H1 (cell line): ENCODE data around the gene CACNA1C. TPM values are rescaled to one million over a fixed set of nuclear protein-coding genes. Genes with fewer than 3 reads are reported as not detected.

Experiments
- CTCF ChIA-PET: fragments of 300-600 bp; sonication (Branson Sonifier 250); formaldehyde crosslinking; loops from one replicate; lab custom pipeline; 2021; ENCODE audit not compliant: partially characterized antibody; lab: Charles Lee
- POLR2A ChIA-PET: fragments of 300-600 bp; sonication (Branson Sonifier 250); formaldehyde crosslinking; loops from one replicate; lab custom pipeline; 2021; ENCODE audit warnings: inconsistent platforms; ENCODE audit not compliant: partially characterized antibody; lab: Charles Lee
- DNase-seq, 2 experiments: peaks; one replicate each; pipeline versions ENCODE4 v3.0.0 to v3.0.0-alpha.2; 2010 to 2022; ENCODE audit warnings: low spot score in 2 of 2, low read depth in 1 of 2, mixed read lengths in 1 of 2
- FAIRE-seq: peaks from 2 replicates; lab custom pipeline; 2011; peaks lifted over from hg19 to GRCh38; lab: Jason Lieb, UNC
- H2AFZ ChIP-seq: 2 replicates; pipeline ENCODE4 v1.8.1; 2012; ENCODE audit warnings: low read length, inconsistent platforms
- H2AK5ac ChIP-seq: 2 replicates; pipeline ENCODE4 v1.6.1; 2013; ENCODE audit warnings: low read depth, low read length
- H2BK120ac ChIP-seq: replicated peaks from 2 replicates; pipeline ENCODE3; 2013; ENCODE audit warnings: low read depth, low read length, inconsistent platforms
- H2BK12ac ChIP-seq: 2 replicates; pipeline ENCODE4 v1.6.1; 2013; ENCODE audit warnings: low read depth, low read length
- H2BK15ac ChIP-seq: 2 replicates; pipeline ENCODE4 v1.6.1; 2013; ENCODE audit warnings: low read length
- H2BK20ac ChIP-seq: 2 replicates; pipeline ENCODE4 v1.6.1; 2013; ENCODE audit warnings: low read length
- H2BK5ac ChIP-seq: 2 replicates; pipeline ENCODE4 v1.6.1; 2013; ENCODE audit warnings: low read depth, low read length
- H3K14ac ChIP-seq: 2 replicates; pipeline ENCODE4 v1.6.1; 2013; ENCODE audit warnings: inconsistent platforms; ENCODE audit not compliant: insufficient read length
- H3K18ac ChIP-seq: 2 replicates; pipeline ENCODE4 v1.6.1; 2013; ENCODE audit warnings: low read length; ENCODE audit errors: extremely low read depth
- H3K23ac ChIP-seq: 2 replicates; pipeline ENCODE4 v1.6.1; 2013; ENCODE audit warnings: inconsistent platforms; ENCODE audit not compliant: insufficient read length
- H3K23me2 ChIP-seq: 2 replicates; pipeline ENCODE4 v1.6.1; 2013; ENCODE audit warnings: low read depth, low read length
- H3K27ac ChIP-seq: 2 replicates; pipeline ENCODE4 v1.6.1; 2011; ENCODE audit warnings: low read depth, low read length, inconsistent platforms
- H3K27me3 ChIP-seq, 4 experiments: replicated peaks in 1 of 4; 1 replicate in 1 of 4; 2 replicates in 3 of 4; pipeline versions ENCODE4 v1.6.1 to v1.8.1; 2011 to 2013; ENCODE audit warnings: low read length in 3 of 4, mild to moderate bottlenecking in 3 of 4, inconsistent platforms in 2 of 4, mixed read lengths in 2 of 4, moderate library complexity in 1 of 4; ENCODE audit not compliant: control insufficient read depth in 3 of 4, insufficient read depth in 3 of 4; ENCODE audit errors: extremely low read depth in 1 of 4
- H3K36me3 ChIP-seq, 4 experiments: 2 replicates each; pipeline versions ENCODE4 v1.6.1 to v1.8.1; 2011 to 2013; ENCODE audit warnings: mild to moderate bottlenecking in 4 of 4, low read length in 3 of 4, moderate library complexity in 2 of 4, control low read depth in 1 of 4, inconsistent platforms in 1 of 4; ENCODE audit not compliant: insufficient read depth in 4 of 4, control insufficient read depth in 2 of 4
- H3K4ac ChIP-seq: replicated peaks from 2 replicates; pipeline ENCODE3; 2013; ENCODE audit warnings: low read length, low read depth, mixed read lengths, inconsistent platforms; ENCODE audit not compliant: insufficient read length
- H3K4me1 ChIP-seq, 4 experiments: replicated peaks in 1 of 4; 1 replicate in 1 of 4; 2 replicates in 3 of 4; pipeline versions ENCODE4 v1.6.1 to v1.8.1; 2011 to 2013; ENCODE audit warnings: low read length in 3 of 4, inconsistent platforms in 2 of 4, mixed read lengths in 1 of 4; ENCODE audit not compliant: insufficient read depth in 4 of 4, control insufficient read depth in 3 of 4
- H3K4me2 ChIP-seq, 2 experiments: 2 replicates each; pipeline versions ENCODE4 v1.6.1 to v1.8.1; 2011 to 2013; ENCODE audit warnings: low read depth in 2 of 2, low read length in 2 of 2, control low read depth in 1 of 2, inconsistent platforms in 1 of 2, mild to moderate bottlenecking in 1 of 2; ENCODE audit not compliant: insufficient read depth in 1 of 2
- H3K4me3 ChIP-seq, 4 experiments: fragments of 200-600, 300-600 bp in 1 of 4; sonication (generic), shearing (Covaris generic), sonication (Bioruptor Twin) in 1 of 4; 2 replicates each; pipeline versions ENCODE4 v1.5.1 to v1.8.1; 2011 to 2016; ENCODE audit warnings: low read length in 4 of 4, low read depth in 3 of 4, control low read depth in 2 of 4, inconsistent platforms in 2 of 4, mild to moderate bottlenecking in 2 of 4, mixed read lengths in 1 of 4, moderate library complexity in 1 of 4; ENCODE audit not compliant: insufficient read depth in 2 of 4; ENCODE audit errors: extremely low read depth in 1 of 4
- H3K56ac ChIP-seq: replicated peaks from 2 replicates; pipeline ENCODE3; 2013; ENCODE audit warnings: low read depth, mild to moderate bottlenecking, mixed read lengths, low read length, inconsistent platforms; ENCODE audit not compliant: insufficient read length
- H3K79me1 ChIP-seq: 2 replicates; pipeline ENCODE4 v1.6.1; 2013; ENCODE audit warnings: low read depth, low read length, control low read depth
- H3K79me2 ChIP-seq, 2 experiments: 2 replicates each; pipeline versions ENCODE4 v1.6.1 to v1.8.1; 2012 to 2013; ENCODE audit warnings: low read length in 2 of 2, mild to moderate bottlenecking in 2 of 2, inconsistent platforms in 1 of 2; ENCODE audit not compliant: insufficient read depth in 2 of 2, control insufficient read depth in 1 of 2
- H3K9ac ChIP-seq, 4 experiments: replicated peaks in 1 of 4; 1 replicate in 1 of 4; 2 replicates in 3 of 4; pipeline versions ENCODE4 v1.6.1 to v1.8.1; 2011 to 2013; ENCODE audit warnings: low read depth in 3 of 4, low read length in 3 of 4, control low read depth in 2 of 4, mild to moderate bottlenecking in 2 of 4, moderate library complexity in 2 of 4, inconsistent platforms in 1 of 4; ENCODE audit errors: extremely low read depth in 1 of 4
- H3K9me3 ChIP-seq, 2 experiments: 2 replicates each; pipeline versions ENCODE4 v1.6.1 to v1.8.1; 2012 to 2013; ENCODE audit warnings: mild to moderate bottlenecking in 2 of 2, moderate library complexity in 2 of 2, control low read depth in 1 of 2, inconsistent platforms in 1 of 2, low read depth in 1 of 2, low read length in 1 of 2, mixed read lengths in 1 of 2; ENCODE audit not compliant: insufficient read depth in 2 of 2
- H4K20me1 ChIP-seq, 2 experiments: replicated peaks in 1 of 2; 2 replicates each; pipeline versions ENCODE3 to v1.8.1; 2011 to 2013; ENCODE audit warnings: inconsistent platforms in 2 of 2, low read length in 2 of 2, mild to moderate bottlenecking in 1 of 2; ENCODE audit not compliant: insufficient read depth in 2 of 2, control insufficient read depth in 1 of 2
- H4K5ac ChIP-seq: 2 replicates; pipeline ENCODE4 v1.6.1; 2013; ENCODE audit warnings: low read length, low read depth, mixed read lengths, inconsistent platforms; ENCODE audit not compliant: insufficient read length
- H4K8ac ChIP-seq: 2 replicates; pipeline ENCODE4 v1.8.0; 2013; ENCODE audit warnings: mild to moderate bottlenecking, moderate library complexity, low read length, inconsistent platforms; ENCODE audit not compliant: insufficient read depth; ENCODE audit errors: extremely low read depth
- H4K91ac ChIP-seq: replicated peaks from 2 replicates; pipeline ENCODE3; 2013; ENCODE audit warnings: low read length, mixed read lengths, inconsistent platforms; ENCODE audit not compliant: insufficient read length
- BACH1 ChIP-seq: IDR thresholded peaks from 2 replicates; pipeline ENCODE4 v1.6.1; 2012; ENCODE audit warnings: low read length, improper control_type of control experiment
- CBX5 ChIP-seq: fragments of 300-800, 300-1000 bp; sonication (generic); IDR thresholded peaks from 2 replicates; pipeline ENCODE4 v1.7.1; 2016; ENCODE audit warnings: antibody characterized with exemption, low read length, low read depth
- CEBPB ChIP-seq: IDR thresholded peaks from 2 replicates; pipeline ENCODE4 v1.6.1; 2012; ENCODE audit warnings: low read depth, low read length
- HDAC2 ChIP-seq, 2 experiments: fragments of 300-600 bp in 1 of 2; sonication (generic) in 1 of 2; IDR thresholded peaks; 2 replicates each; pipeline ENCODE4 v1.6.1; 2011 to 2012; ENCODE audit warnings: low read depth in 2 of 2, low read length in 2 of 2, mild to moderate bottlenecking in 2 of 2, moderate library complexity in 2 of 2, borderline replicate concordance in 1 of 2, inconsistent platforms in 1 of 2
- POLR2A ChIP-seq, 2 experiments: IDR thresholded peaks; 1 replicate in 1 of 2; 2 replicates in 1 of 2; pipeline ENCODE4 v1.6.1; 2011; ENCODE audit warnings: low read depth in 2 of 2, low read length in 2 of 2, mild to moderate bottlenecking in 2 of 2; ENCODE audit errors: control extremely low read depth in 1 of 2
- RAD21 ChIP-seq, 2 experiments: IDR thresholded peaks in 1 of 2; conservative IDR thresholded peaks in 1 of 2; 2 replicates each; pipeline ENCODE4 v1.6.1; 2011; ENCODE audit warnings: low read depth in 2 of 2, low read length in 2 of 2, improper control_type of control experiment in 1 of 2, inconsistent platforms in 1 of 2, mild to moderate bottlenecking in 1 of 2, moderate library complexity in 1 of 2
- RNF2 ChIP-seq: fragments of 200-900, 300-1000 bp; sonication (generic); IDR thresholded peaks from 2 replicates; pipeline ENCODE4 v1.7.1; 2016; ENCODE audit warnings: borderline replicate concordance, low read depth, mild to moderate bottlenecking, antibody characterized with exemption, low read length; ENCODE audit not compliant: poor library complexity, severe bottlenecking; ENCODE audit errors: missing control alignments
- SAP30 ChIP-seq: fragments of 300-600 bp; sonication (generic); IDR thresholded peaks from 2 replicates; pipeline ENCODE4 v1.7.1; 2012; ENCODE audit warnings: low read length, moderate library complexity, mild to moderate bottlenecking, inconsistent platforms; ENCODE audit not compliant: insufficient read depth, insufficient replicate concordance
- SIRT6 ChIP-seq: IDR thresholded peaks from one replicate; pipeline ENCODE4 v1.7.1; 2012; ENCODE audit warnings: low read length, inconsistent platforms
- TAF1 ChIP-seq: IDR thresholded peaks from 2 replicates; pipeline ENCODE4 v1.6.1; 2011; ENCODE audit warnings: mild to moderate bottlenecking, low read depth, low read length
- TBP ChIP-seq: IDR thresholded peaks from 2 replicates; pipeline ENCODE4 v1.6.1; 2011; ENCODE audit warnings: low read depth, low read length, improper control_type of control experiment
- WGBS, 2 experiments: shearing (Covaris generic) in 1 of 2; methylation state at CpG; one replicate each; pipeline versions ENCODE4 v1.1.6 to v1.1.7; 2013 to 2015; ENCODE audit warnings: low lambda C conversion rate in 2 of 2, mixed read lengths in 2 of 2, inconsistent platforms in 1 of 2, low coverage in 1 of 2, missing lambda C conversion rate in 1 of 2; ENCODE audit not compliant: insufficient replicate concordance in 2 of 2, insufficient coverage in 1 of 2, insufficient read length in 1 of 2; ENCODE audit errors: extremely low coverage in 1 of 2, missing lambda C conversion rate in 1 of 2; 5-methylcytosine and 5-hydroxymethylcytosine counted together
- polyA plus RNA-seq, 7 experiments: library from polyadenylated mRNA; depleted of rRNA in 3 of 7; stranded (reverse) in 5 of 7; unstranded in 2 of 7; fragments of >200 nt in 5 of 7; fragments of 200-250 nt in 2 of 7; gene quantifications; 1 replicate in 5 of 7; 2 replicates in 1 of 7; 4 replicates in 1 of 7; pipeline versions ENCODE4 v1.2.1 to v1.2.3, GENCODE V29; 2011 to 2013; ENCODE audit warnings: missing spikeins in 2 of 7, mixed read lengths in 2 of 7
- total RNA-seq: library from RNA; stranded (reverse); fragmentation: NEBNext Ultra II Directional; extraction: Animal tissue kit (Norgen Biotek cat#: 25700); gene quantifications from 2 replicates; pipeline ENCODE4 v1.2.1, GENCODE V29; 2021
- TF ChIP-seq, protein P1 (sequence below): IDR thresholded peaks from 2 replicates; pipeline ENCODE4 v1.6.1; 2012; ENCODE audit warnings: inconsistent platforms

Gene CACNA1C
- total and polyA plus RNA-seq, 2 of the 8 experiments (the other 6 are each of a cell fraction or from before 2014, with no cell fraction given), result 1.3 TPM

DNA sequence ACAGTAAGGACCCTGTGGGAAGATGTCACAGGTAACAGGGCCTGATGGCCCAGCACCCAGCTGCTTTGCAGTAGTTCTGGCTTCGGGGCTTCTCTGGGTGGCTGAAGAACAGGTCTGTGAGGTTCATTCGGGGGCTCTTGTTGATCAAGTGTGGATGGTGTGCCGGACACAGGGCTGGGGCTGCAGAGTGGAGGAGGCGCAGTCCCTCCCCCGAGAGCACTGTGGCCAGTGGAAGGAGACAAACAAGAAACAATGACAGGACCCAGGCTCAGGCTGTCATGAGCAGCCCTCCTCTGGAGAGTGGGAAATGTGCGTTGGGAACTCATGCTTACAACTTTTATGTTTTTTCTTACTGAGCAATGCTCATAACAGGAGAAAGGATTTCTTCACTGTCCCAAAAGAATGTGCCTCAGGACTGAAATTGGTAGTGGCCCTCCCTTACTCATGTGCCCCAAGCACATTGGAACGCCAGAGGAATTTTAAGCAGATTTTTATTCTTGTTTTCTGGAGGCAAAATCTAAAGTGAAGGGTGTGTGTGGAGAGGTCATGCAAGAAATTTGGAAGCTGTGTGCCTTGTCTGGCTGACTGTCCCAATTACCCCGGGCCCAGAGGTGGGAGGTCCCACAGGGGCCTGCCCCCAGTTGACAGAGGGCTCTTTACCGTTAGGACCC is 233.8 kb downstream of the CACNA1C start:
- DNase-seq, result no peak
- no peak overlapping the region for H3K56ac ChIP-seq
- no peak overlapping the region for H2BK12ac ChIP-seq
- ChIA-PET CTCF (interaction anchor here (1.0 to 13.0 kb wide), 13 partner anchors 17 to 296 kb away, joined by 3 to 252 read pairs (median 4); partner anchors contain the start of gene CACNA1C), POLR2A (no interaction called here)
- H4K5ac ChIP-seq, result no peak overlapping the region
- H4K20me1 ChIP-seq, result no peaks in the 10 kb centered on the region
- no peaks in the 10 kb centered on the region for H3K23me2 ChIP-seq
- H3K4me3 ChIP-seq, result no peak overlapping the region
- no peak overlapping the region for H4K91ac ChIP-seq
- H3K23ac ChIP-seq, result no peak overlapping the region
- no peaks in the 10 kb centered on the region for H3K9me3 ChIP-seq
- H3K18ac ChIP-seq, result no peak overlapping the region
- no peaks in the 10 kb centered on the region for H3K79me1 ChIP-seq
- H2AFZ ChIP-seq, result no peak overlapping the region
- H3K14ac ChIP-seq, result no peak overlapping the region
- H2BK15ac ChIP-seq, result no peak overlapping the region
- no peak overlapping the region for H2AK5ac ChIP-seq
- H2BK20ac ChIP-seq, result no peak overlapping the region
- no peak overlapping the region for H4K8ac ChIP-seq
- no peak for FAIRE-seq
- no peak overlapping the region for H3K4ac ChIP-seq
- peaks cover 5 to 18% (median 6%) of the 10 kb centered on the region in 4 experiments for H3K4me1 ChIP-seq
- peaks cover 0 to 3% (median 0%) of the 10 kb centered on the region in 4 experiments; a peak in 1 of 7 replicates for H3K27me3 ChIP-seq
- H2BK120ac ChIP-seq, result no peak overlapping the region
- no peaks in the 10 kb centered on the region for H3K36me3 ChIP-seq
- H3K79me2 ChIP-seq, result no peaks in the 10 kb centered on the region
- no peak overlapping the region for H3K9ac ChIP-seq
- H3K4me2 ChIP-seq, result no peak overlapping the region
- WGBS, 2 experiments, result 88% methylated on average over 9 of the region's 9 CpGs; no CpG with 5 or more reads in 1 of the 2 experiments
- H3K27ac ChIP-seq, result no peak overlapping the region
- no peak overlapping the region for H2BK5ac ChIP-seq
- TF ChIP-seq SIRT6 (no peak), POLR2A (IDR thresholded peaks at IDR 0.05; ENCODE audit: control extremely low read depth in 1 of 2, low read depth in 2 of 2, low read length in 2 of 2) (no peak), RAD21 (IDR thresholded peaks at IDR 0.05 in 1 of 2, conservative IDR thresholded peaks at IDR 0.05 in 1 of 2; ENCODE audit: low read depth in 2 of 2, low read length in 2 of 2) (no peak), HDAC2 (IDR thresholded peaks at IDR 0.05; ENCODE audit: borderline replicate concordance in 1 of 2, low read depth in 2 of 2, low read length in 2 of 2) (no peak), SAP30 (no peak), CBX5 (no peak), CEBPB (no peak), BACH1 (no peak), TAF1 (no peak), RNF2 (no peak), TBP (no peak)
- TF ChIP-seq, protein P1, sequence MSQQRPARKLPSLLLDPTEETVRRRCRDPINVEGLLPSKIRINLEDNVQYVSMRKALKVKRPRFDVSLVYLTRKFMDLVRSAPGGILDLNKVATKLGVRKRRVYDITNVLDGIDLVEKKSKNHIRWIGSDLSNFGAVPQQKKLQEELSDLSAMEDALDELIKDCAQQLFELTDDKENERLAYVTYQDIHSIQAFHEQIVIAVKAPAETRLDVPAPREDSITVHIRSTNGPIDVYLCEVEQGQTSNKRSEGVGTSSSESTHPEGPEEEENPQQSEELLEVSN, result no peak
